ENCODE results near the gene TADA1.
"Not testable (repeated sequence)": the region's sequence is repeated elsewhere in the genome, so short reads cannot be mapped to it uniquely, and the experiment has no call there.

The TADA1 gene

DNA sequence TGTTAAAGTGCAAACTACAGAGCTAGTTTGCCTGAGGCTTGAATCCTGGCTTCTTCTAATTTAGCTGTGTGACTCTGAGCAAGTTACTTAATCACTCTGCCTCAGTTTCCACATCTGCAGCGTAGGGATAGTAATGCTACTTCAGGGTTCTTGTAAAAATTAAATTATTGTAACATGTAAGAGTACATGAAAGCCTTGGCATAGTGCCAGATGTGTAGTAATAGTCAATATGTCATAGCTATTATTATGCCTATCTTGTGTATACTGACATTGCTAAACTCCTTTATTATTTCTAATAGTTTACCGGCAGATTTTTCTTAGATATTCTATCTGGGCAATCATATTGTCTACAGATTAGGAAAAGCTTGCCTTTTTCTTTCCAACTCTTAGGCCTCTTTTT, 6.8 kb upstream of the TADA1 start:
- no peak overlapping the region for H3K4me3 ChIP-seq (replicated peaks; ENCODE audit: insufficient read depth, low read length)
- H3K27ac ChIP-seq (replicated peaks): no peak overlapping the region
- H3K27me3 ChIP-seq (ENCODE audit: insufficient read depth, poor library complexity, severe bottlenecking): peaks cover 3% of the 10 kb centered on the region
- TF ChIP-seq GABPA (IDR thresholded peaks at IDR 0.05; ENCODE audit: low read depth) (no peak), SPI1 (IDR thresholded peaks at IDR 0.05; ENCODE audit: borderline replicate concordance, low read depth) (no peak), POLR2AphosphoS5 (IDR thresholded peaks at IDR 0.05; ENCODE audit: low read depth) (no peak)
- TF ChIP-seq, protein P1, sequence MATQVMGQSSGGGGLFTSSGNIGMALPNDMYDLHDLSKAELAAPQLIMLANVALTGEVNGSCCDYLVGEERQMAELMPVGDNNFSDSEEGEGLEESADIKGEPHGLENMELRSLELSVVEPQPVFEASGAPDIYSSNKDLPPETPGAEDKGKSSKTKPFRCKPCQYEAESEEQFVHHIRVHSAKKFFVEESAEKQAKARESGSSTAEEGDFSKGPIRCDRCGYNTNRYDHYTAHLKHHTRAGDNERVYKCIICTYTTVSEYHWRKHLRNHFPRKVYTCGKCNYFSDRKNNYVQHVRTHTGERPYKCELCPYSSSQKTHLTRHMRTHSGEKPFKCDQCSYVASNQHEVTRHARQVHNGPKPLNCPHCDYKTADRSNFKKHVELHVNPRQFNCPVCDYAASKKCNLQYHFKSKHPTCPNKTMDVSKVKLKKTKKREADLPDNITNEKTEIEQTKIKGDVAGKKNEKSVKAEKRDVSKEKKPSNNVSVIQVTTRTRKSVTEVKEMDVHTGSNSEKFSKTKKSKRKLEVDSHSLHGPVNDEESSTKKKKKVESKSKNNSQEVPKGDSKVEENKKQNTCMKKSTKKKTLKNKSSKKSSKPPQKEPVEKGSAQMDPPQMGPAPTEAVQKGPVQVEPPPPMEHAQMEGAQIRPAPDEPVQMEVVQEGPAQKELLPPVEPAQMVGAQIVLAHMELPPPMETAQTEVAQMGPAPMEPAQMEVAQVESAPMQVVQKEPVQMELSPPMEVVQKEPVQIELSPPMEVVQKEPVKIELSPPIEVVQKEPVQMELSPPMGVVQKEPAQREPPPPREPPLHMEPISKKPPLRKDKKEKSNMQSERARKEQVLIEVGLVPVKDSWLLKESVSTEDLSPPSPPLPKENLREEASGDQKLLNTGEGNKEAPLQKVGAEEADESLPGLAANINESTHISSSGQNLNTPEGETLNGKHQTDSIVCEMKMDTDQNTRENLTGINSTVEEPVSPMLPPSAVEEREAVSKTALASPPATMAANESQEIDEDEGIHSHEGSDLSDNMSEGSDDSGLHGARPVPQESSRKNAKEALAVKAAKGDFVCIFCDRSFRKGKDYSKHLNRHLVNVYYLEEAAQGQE (IDR thresholded peaks at IDR 0.05; ENCODE audit: insufficient replicate concordance, low read depth): no peak
- TF ChIP-seq, protein P2, sequence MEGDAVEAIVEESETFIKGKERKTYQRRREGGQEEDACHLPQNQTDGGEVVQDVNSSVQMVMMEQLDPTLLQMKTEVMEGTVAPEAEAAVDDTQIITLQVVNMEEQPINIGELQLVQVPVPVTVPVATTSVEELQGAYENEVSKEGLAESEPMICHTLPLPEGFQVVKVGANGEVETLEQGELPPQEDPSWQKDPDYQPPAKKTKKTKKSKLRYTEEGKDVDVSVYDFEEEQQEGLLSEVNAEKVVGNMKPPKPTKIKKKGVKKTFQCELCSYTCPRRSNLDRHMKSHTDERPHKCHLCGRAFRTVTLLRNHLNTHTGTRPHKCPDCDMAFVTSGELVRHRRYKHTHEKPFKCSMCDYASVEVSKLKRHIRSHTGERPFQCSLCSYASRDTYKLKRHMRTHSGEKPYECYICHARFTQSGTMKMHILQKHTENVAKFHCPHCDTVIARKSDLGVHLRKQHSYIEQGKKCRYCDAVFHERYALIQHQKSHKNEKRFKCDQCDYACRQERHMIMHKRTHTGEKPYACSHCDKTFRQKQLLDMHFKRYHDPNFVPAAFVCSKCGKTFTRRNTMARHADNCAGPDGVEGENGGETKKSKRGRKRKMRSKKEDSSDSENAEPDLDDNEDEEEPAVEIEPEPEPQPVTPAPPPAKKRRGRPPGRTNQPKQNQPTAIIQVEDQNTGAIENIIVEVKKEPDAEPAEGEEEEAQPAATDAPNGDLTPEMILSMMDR (IDR thresholded peaks at IDR 0.05; ENCODE audit: insufficient read depth, low read length): no peak
- DNase-seq (ENCODE audit: low read depth in 1 of 2, low spot score in 1 of 2): no peak

DNA sequence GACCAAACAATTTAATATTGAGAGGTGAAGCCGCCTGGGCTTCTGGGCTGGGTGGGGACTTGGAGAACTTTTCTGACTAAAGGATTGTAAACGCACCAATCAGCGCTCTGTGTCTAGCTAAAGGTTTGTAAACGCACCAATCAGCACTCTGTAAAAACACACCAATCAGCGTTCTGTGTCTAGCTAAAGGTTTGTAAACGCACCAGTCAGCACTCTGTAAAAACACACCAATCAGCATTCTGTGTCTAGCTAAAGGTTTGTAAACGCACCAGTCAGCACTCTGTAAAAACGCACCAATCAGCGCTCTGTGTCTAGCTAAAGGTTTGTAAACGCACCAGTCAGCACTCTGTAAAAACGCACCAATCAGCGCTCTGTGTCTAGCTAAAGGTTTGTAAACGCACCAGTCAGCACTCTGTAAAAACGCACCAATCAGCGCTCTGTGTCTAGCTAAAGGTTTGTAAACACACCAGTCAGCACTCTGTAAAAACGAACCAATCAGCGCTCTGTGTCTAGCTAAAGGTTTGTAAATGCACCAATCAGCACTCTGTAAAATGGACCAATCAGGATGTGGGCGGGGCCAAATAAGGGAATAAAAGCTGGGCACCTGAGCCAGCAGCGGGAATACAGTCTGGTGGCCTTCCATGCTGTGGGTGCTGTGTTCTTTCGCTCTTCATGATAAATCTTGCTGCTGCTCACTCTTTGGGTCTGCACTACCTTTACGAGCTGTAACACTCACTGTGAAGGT, 2.3 kb upstream of the TADA1 start:
- not testable (repeated sequence) for H3K27ac ChIP-seq (replicated peaks); DNase-seq (ENCODE audit: low read depth in 1 of 2, low spot score in 1 of 2); H3K27me3 ChIP-seq (ENCODE audit: insufficient read depth, poor library complexity, severe bottlenecking); H3K4me3 ChIP-seq (replicated peaks; ENCODE audit: insufficient read depth, low read length)

DNA sequence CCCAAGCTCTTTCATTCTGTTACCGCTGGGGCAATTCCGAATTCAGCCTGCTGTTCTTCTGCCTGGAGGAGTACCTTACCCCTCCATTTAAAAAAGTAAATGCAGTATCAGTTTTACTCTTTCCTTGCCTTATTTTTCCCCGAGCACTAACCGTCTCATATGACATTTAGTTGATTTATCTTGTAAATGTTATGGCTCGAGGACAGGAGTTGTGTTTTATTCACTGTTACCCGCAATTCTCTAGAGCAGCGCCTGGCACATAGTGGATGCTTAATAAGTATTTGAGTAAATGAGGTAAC, 425 bp upstream of the TADA1 start:
- peak overlapping the region; percentile 57 for H3K27ac ChIP-seq (replicated peaks)
- TF ChIP-seq, protein P1 (IDR thresholded peaks at IDR 0.05; ENCODE audit: insufficient replicate concordance, low read depth): no peak
- TF ChIP-seq SPI1 (IDR thresholded peaks at IDR 0.05; ENCODE audit: borderline replicate concordance, low read depth) (no peak), GABPA (IDR thresholded peaks at IDR 0.05; ENCODE audit: low read depth) (no peak), POLR2AphosphoS5 (IDR thresholded peaks at IDR 0.05; ENCODE audit: low read depth) (no peak)
- TF ChIP-seq, protein P2 (IDR thresholded peaks at IDR 0.05; ENCODE audit: insufficient read depth, low read length): no peak

DNA sequence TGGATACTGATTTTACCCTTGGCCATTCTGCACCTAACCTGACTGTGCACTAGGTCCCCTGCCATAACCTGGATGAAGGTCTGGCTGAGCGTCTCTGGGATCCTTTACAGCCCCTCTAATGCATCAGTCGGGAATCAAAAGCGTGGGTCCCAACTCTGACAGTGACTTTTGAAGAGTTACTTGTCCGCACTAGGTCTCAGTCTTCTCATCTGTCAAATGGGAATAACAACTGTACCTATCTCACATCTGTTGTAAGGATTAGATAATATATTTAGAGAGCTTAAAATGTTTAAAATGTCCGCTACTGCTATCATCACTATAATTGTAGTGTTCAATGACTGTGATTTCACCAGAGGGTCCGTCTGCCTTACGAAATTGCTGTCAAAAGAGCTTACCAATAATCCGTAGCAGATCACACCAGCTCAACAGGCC, 746 bp downstream of the TADA1 start:
- Histone ChIP-seq H3K4me3 (replicated peaks; ENCODE audit: insufficient read depth, low read length) (peak overlapping the region; percentile 91), H3K27ac (replicated peaks) (peak overlapping the region; percentile 82), H3K27me3 (ENCODE audit: insufficient read depth, poor library complexity, severe bottlenecking) (no peaks in the 10 kb centered on the region)
- TF ChIP-seq SPI1 (IDR thresholded peaks at IDR 0.05; ENCODE audit: borderline replicate concordance, low read depth) (no peak), POLR2AphosphoS5 (IDR thresholded peaks at IDR 0.05; ENCODE audit: low read depth) (no peak), GABPA (IDR thresholded peaks at IDR 0.05; ENCODE audit: low read depth) (no peak)
- TF ChIP-seq, protein P1 (IDR thresholded peaks at IDR 0.05; ENCODE audit: insufficient replicate concordance, low read depth): no peak
- TF ChIP-seq, protein P2 (IDR thresholded peaks at IDR 0.05; ENCODE audit: insufficient read depth, low read length): no peak
- no peak for DNase-seq (ENCODE audit: low read depth in 1 of 2, low spot score in 1 of 2)

More for the DNA sequence above, 425 bp upstream of the TADA1 start:
- H3K4me3 ChIP-seq (replicated peaks; ENCODE audit: insufficient read depth, low read length): peak overlapping the region; percentile 36
- H3K27me3 ChIP-seq (ENCODE audit: insufficient read depth, poor library complexity, severe bottlenecking): no peaks in the 10 kb centered on the region
- no peak for DNase-seq (ENCODE audit: low read depth in 1 of 2, low spot score in 1 of 2)

Measured in HL-60 (cell line).